Prostate gland (tissue), 2 donors: Measurements from ENCODE around the gene RASSF10.

Source experiments
- CTCF ChIP-seq, 4 experiments: fragments of 200-600 bp in 2 of 4; fragments of 450-650 bp in 2 of 4; sonication (generic) in 2 of 4; IDR thresholded peaks; 1 replicate in 3 of 4; 2 replicates in 1 of 4; pipeline ENCODE4 v1.5.1; 2016 to 2019; ENCODE audit warnings: antibody characterized with exemption in 4 of 4, mild to moderate bottlenecking in 2 of 4, moderate library complexity in 2 of 4
- POLR2A ChIP-seq: fragments of 450-650 bp; IDR thresholded peaks from one replicate; pipeline ENCODE4 v1.6.1; 2016; ENCODE audit warnings: antibody characterized with exemption, mild to moderate bottlenecking

- no peak for TF ChIP-seq POLR2A
- TF ChIP-seq CTCF (IDR thresholded peaks at IDR 0.05) = no peak
Observed at GRCh38 chr11:13039126-13039525, 30.0 kb downstream of the RASSF10 start.
